Fibroblast of the aortic adventitia (primary cell): ENCODE results near the gene UQCC2. TPM values are rescaled to one million over a fixed set of nuclear protein-coding genes. Genes with fewer than 3 reads are reported as not detected.

ENCODE experiments used
- DNase-seq: peaks from one replicate; pipeline ENCODE4 v3.0.0-alpha.2; 2010; ENCODE audit warnings: low read depth
- H3K4me3 ChIP-seq: 2 replicates; pipeline ENCODE4 v1.5.1; 2011; ENCODE audit warnings: low read depth, mild to moderate bottlenecking, control low read depth, low read length, moderate library complexity
- CTCF ChIP-seq: IDR thresholded peaks from 2 replicates; pipeline ENCODE4 v1.5.1; 2011; ENCODE audit warnings: mild to moderate bottlenecking, low read length, control low read depth, inconsistent platforms; ENCODE audit not compliant: insufficient read depth
- total RNA-seq: library from RNA; depleted of rRNA; stranded (reverse); fragments of >200 nt; gene quantifications from 2 replicates; pipeline ENCODE4 v1.2.3, GENCODE V29; 2012; ENCODE audit warnings: low replicate concordance

Gene UQCC2
- total RNA-seq, 1 donor, result 20.2 TPM

- DNase-seq, result no peak
These were observed 37.3 kb upstream of the UQCC2 start for GRCh38 chr6:33748841-33749240.

GRCh38 chr6:33747823-33748222, 36.3 kb upstream of the UQCC2 start:
- no peak overlapping the region for H3K4me3 ChIP-seq
- DNase-seq, result no peak
- TF ChIP-seq CTCF, result no peak

More at GRCh38 chr6:33748841-33749240, 37.3 kb upstream of the UQCC2 start:
- TF ChIP-seq CTCF, result no peak
- no peak overlapping the region for H3K4me3 ChIP-seq

- H3K4me3 ChIP-seq, result no peak within 1 kb of the TSS
- TF ChIP-seq CTCF, result no peak
- no peak for DNase-seq
These were observed 35.2 kb upstream of the UQCC2 start, which contains the start of gene IP6K3 for GRCh38 chr6:33746651-33747100. IP6K3 (minus strand) TSS chr6:33746905; CDS start chr6:33735476, 11,429 bp downstream.

GRCh38 chr6:33746036-33746600, 34.6 kb upstream of the UQCC2 start:
- TF ChIP-seq CTCF, result no peak
- no peak overlapping the region for H3K4me3 ChIP-seq
- no peak for DNase-seq

- no peak for DNase-seq
- H3K4me3 ChIP-seq, result no peak overlapping the region
- TF ChIP-seq CTCF, result no peak
These were observed 34.0 kb upstream of the UQCC2 start for GRCh38 chr6:33745548-33745947.

GRCh38 chr6:33744895-33745546, 33.5 kb upstream of the UQCC2 start:
- DNase-seq, result no peak
- no peak overlapping the region for H3K4me3 ChIP-seq
- no peak for TF ChIP-seq CTCF
